Ovary (tissue), 3 donors: Measurements from ENCODE around the gene FNTB.

Experiments
- POLR2A ChIP-seq: fragments of 450-650 bp; IDR thresholded peaks from one replicate; pipeline ENCODE4 v1.6.1; 2017; ENCODE audit warnings: antibody characterized with exemption, mild to moderate bottlenecking, moderate library complexity
- TF ChIP-seq, protein P1 (sequence below), 3 donors: fragments of 450-650 bp in 2 of 3; fragments of 200-600 bp in 1 of 3; IDR thresholded peaks; one replicate each; pipeline versions ENCODE4 v1.5.1 to v1.8.0; 2016 to 2022; ENCODE audit warnings: antibody characterized with exemption in 3 of 3, mild to moderate bottlenecking in 1 of 3
- donor health status: DM: no; HTN: no; CAD: no.

- TF ChIP-seq, protein P1, sequence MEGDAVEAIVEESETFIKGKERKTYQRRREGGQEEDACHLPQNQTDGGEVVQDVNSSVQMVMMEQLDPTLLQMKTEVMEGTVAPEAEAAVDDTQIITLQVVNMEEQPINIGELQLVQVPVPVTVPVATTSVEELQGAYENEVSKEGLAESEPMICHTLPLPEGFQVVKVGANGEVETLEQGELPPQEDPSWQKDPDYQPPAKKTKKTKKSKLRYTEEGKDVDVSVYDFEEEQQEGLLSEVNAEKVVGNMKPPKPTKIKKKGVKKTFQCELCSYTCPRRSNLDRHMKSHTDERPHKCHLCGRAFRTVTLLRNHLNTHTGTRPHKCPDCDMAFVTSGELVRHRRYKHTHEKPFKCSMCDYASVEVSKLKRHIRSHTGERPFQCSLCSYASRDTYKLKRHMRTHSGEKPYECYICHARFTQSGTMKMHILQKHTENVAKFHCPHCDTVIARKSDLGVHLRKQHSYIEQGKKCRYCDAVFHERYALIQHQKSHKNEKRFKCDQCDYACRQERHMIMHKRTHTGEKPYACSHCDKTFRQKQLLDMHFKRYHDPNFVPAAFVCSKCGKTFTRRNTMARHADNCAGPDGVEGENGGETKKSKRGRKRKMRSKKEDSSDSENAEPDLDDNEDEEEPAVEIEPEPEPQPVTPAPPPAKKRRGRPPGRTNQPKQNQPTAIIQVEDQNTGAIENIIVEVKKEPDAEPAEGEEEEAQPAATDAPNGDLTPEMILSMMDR (IDR thresholded peaks at IDR 0.05), result no peak
- TF ChIP-seq POLR2A, result no peak
These were observed 42.2 kb downstream of the FNTB start for GRCh38 chr14:65028937-65029336.
